ENCODE measurements around the gene C1QL2.

DNA sequence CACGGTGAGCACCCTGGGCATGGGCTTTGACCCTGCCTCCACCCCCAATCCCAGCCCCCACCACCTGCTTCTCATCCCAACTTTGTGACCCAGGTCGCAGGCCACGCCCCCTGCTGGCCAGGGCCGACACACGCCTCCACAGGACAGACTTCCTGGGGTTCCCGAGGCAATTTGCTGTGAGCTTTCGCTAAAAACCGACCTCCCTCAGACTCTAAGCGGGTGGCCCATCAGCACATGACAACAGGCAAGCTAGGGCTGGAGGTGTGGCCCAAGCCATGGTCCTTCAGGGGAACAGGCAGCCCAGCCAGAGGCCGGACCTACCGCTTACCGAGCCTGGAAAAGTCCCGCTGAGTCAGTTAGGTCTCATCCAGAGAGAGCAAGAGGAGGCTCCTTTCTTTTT, 31.9 kb downstream of the C1QL2 start:
- TF ChIP-seq POLR2AphosphoS5 (IDR thresholded peaks at IDR 0.05) (no peak), RAD21 (conservative IDR thresholded peaks at IDR 0.05) (no peak), EZH2 (IDR thresholded peaks at IDR 0.05; ENCODE audit: borderline replicate concordance, insufficient read depth, low read length, poor library complexity, severe bottlenecking) (no peak), SMC3 (conservative IDR thresholded peaks at IDR 0.05; ENCODE audit: poor library complexity) (no peak)
- TF ChIP-seq, protein P1, sequence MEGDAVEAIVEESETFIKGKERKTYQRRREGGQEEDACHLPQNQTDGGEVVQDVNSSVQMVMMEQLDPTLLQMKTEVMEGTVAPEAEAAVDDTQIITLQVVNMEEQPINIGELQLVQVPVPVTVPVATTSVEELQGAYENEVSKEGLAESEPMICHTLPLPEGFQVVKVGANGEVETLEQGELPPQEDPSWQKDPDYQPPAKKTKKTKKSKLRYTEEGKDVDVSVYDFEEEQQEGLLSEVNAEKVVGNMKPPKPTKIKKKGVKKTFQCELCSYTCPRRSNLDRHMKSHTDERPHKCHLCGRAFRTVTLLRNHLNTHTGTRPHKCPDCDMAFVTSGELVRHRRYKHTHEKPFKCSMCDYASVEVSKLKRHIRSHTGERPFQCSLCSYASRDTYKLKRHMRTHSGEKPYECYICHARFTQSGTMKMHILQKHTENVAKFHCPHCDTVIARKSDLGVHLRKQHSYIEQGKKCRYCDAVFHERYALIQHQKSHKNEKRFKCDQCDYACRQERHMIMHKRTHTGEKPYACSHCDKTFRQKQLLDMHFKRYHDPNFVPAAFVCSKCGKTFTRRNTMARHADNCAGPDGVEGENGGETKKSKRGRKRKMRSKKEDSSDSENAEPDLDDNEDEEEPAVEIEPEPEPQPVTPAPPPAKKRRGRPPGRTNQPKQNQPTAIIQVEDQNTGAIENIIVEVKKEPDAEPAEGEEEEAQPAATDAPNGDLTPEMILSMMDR (IDR thresholded peaks at IDR 0.05; ENCODE audit: poor library complexity, severe bottlenecking): no peak
